Stimulated activated CD8-positive, alpha-beta memory T cell treated with anti-CD3 and anti-CD28 coated beads, Interleukin-15, amount 100 ng/mL, for 4 hours (primary cell): ENCODE data around the gene CFAP54.
"Not testable (repeated sequence)": the region's sequence is repeated elsewhere in the genome, so short reads cannot be mapped to it uniquely, and the experiment has no call there.

Experiments
- DNase-seq, 2 donors: peaks; one replicate each; pipeline ENCODE4 v3.0.0-alpha.2; 2020; ENCODE audit warnings: low read depth in 2 of 2

Gene CFAP54

DNA sequence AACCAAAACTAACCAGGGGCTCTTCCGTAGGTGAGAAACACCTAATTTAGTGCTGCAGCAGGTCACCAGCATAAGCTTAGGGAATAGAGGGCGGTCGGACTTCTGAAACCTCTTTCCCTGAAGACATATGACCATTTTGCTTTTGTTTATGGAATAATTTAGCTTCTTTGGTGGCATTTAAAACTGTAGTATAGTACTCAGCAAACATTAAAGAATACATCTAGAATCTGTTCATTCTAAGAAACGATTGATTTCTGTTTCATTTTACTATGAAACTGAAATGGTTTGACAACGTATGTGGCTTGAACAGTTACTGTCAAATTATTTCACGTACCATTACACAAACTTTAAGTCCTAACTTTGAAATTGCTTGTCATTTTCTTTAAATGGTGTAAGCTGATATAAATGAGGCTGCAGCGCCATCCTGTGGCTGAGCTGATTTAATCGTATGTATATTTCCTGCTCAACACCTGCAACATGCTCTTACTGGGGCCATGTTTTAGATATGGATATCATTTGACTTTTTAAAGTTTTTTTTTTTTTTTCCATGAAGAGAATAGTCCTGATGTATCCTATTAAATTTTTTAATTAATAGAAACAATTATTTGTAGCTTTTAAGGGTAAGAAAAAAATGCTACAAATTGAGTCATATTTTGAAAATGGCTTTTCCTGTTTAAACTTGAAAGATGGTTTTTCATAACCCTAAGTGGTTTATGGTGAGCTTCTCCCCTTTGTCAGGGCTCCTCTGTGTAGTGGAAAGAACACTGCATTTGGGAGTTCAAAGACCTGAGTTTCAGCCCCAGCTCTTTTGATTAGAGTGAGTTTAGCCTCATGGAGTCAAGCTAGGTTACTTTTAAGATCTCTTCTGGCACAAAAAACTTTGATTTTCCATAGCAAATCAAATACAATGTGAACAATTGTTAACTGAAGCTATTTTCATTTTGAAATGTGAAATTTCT is 27.4 kb downstream of the CFAP54 start:
- peak; percentile 43 to 74 for DNase-seq

GRCh38 chr12:96520767-96521166 is 31.4 kb downstream of the CFAP54 start:
- DNase-seq: no peak

- DNase-seq: no peak
Measured at GRCh38 chr12:96521895-96522682, 32.7 kb downstream of the CFAP54 start.

GRCh38 chr12:96522690-96523089 is 33.3 kb downstream of the CFAP54 start:
- DNase-seq: no peak

- DNase-seq: no peak
Measured at GRCh38 chr12:96526110-96526509, 36.7 kb downstream of the CFAP54 start.

DNA sequence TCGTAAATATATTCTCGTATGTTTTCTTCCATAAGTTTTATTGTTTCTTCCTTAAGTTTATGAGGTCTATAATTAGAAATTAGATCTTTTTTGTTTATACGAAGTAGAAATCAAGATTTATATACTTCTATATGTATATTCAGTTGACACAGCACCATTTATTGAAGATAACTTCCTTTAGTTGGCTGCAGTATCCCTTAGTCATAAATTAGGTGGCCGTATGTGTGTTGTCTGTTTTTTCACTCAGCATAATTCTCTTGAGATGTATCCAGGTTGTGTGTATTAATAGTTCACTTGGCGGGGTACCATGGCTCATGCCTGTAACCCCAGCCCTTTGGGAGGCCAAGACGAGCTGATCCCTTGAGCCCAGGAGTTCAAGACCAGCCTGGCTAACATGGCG is 40.5 kb downstream of the CFAP54 start:
- DNase-seq: no peak

DNA sequence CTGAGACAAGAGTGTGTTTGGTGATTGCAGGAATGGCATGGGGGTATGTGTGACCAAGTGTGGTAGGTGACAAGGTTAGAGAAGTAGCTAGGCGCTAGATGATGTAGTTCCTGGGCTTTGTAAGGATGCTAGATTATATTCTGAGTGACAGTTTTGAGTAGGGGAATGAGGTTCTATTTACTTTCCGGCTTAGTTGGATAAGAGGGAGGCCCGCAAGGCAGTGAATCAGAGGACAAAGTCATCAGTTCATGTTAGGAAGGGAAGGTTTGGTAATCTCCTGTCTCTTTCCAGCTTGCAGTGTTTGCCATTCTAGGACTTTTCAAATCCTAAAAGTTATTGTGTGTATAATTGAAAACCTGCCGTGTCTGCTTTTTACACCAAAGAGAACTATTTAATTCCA is 45.0 kb downstream of the CFAP54 start:
- no peak for DNase-seq

DNA sequence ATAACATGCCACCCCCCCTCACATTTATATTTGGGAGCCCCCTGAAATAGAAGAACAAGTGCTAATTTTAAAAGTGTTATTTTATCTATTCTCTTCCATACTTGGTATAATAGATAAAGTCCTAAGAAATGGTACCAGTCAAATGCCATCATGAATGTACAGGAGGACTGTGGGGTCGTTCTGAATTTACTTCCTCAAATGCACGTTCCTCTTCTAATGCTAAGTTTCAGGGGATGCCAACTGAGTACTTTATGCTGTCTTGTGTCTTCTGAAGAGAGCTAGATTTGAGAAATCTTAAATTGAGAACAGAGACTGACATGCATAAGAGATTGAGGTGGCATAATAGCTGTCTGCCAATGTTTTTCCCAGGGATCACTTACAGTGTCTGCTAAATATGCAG is 59.0 kb downstream of the CFAP54 start:
- no peak for DNase-seq

DNA sequence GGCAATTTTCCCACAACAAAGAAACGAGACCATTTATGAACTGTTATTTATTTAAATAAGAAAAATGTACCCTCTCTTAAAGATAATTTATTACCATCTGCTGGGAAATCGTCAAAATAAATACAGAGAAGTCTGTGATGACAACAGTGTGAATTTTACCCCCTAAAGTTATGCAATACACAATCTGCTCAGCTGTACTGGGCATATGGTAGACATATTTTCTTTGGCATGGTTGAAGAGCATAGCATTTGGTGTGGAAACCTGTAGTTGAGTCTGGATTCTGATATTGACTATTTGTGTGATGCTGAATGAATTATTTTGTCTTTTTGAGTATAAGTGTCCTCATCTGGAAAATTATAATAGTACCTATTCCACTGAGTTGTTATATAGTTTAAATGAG is 60.0 kb downstream of the CFAP54 start:
- no peak for DNase-seq

GRCh38 chr12:96570579-96570978 is 81.2 kb downstream of the CFAP54 start:
- DNase-seq: no peak

DNA sequence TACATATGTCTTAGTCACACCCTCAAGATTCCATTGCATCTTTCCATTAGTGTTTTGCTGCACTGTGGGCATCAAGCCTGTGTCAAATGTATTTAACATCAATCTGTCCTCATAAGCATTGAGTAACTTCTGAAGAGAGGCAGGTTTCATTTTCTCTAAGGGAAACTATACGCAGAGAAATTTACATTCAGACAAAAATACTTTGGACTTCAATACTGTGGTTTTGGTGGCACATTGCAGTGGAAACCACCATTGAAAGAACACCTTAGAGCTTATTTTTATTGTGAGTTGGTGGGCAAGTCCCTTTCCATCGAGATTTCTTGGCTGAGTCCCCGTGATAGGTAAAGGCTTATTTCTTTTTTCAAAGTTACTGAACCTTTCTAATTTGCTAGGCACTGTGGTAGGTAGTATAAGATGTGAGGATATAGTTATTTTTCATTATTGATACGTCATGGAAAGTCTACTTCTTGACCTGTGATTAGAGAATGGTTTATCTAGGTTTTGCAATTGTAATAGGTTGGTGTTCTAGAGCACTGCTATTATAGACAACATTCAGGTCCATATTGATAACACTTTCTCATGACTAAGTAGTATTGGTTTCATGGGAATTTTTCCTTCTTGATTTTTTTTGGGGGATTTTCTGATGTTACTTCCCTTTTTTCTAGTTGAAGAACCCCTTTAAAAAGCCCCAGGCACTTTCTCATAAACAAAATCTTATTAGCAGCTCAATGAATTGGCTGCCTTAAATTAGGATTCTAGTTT is 81.9 kb downstream of the CFAP54 start:
- no peak for DNase-seq

DNA sequence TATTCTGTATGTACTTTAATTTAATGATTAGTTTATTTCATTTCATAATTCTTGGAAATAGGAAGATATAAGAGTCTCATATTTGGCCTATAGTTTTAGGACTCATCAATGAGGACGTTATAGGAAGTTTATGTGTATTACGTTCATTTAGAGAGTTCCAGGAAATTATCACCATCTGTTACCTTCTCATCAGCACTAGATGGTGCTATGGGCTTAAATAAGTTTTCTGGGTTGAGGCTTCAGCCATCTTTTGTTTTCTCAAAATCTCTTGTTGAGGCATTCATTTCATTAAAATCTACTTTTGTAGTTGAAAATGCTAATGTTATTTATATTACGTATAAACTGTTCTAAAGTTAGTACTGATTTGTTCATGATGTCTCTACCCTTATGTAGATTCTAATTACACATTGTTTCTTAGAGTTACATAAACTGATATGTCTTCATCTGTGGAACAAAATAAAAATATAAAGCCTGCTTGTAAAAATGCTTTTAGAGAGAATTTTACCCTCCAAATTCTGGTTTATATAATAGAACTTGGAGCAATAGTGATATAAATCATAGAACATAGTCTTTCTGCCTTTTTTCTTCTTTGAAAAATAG is 89.2 kb downstream of the CFAP54 start:
- no peak for DNase-seq

DNA sequence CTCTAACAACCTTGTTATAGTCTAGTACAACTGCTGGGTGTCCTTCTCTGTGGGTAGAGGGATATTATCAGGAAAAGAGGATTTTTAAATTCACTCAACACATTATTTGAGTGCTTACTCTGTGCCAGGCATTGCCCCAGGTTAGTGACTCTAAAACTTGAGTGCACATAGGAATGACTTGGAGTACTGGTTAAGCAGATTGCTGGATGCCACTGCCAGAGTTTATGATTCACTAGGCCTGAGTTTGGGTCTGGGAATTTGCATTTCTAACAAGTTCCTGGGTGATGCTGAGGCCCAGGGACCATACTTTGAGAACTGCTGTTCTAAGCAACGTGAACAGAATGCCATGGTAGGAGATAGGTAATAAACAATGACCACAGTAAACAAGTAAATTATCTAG is 96.6 kb downstream of the CFAP54 start:
- DNase-seq: no peak

DNA sequence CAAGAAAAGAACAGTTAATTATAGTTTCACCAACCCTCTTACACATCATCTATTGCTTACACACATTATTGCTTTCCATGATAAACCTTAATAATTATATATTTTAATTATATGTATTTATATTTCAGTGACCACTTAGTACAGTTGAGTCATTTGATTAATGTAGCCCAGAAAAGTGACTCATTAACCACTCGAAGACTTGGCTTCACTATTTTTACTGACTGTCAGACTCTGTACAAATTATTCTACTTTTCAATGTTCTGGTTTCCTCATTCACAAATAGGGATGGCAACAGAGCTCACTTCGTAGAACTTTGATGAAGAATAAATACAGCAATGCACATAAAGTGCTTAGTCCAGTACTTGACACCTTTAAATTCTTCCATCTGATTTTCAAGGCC is 98.3 kb downstream of the CFAP54 start:
- no peak for DNase-seq

DNA sequence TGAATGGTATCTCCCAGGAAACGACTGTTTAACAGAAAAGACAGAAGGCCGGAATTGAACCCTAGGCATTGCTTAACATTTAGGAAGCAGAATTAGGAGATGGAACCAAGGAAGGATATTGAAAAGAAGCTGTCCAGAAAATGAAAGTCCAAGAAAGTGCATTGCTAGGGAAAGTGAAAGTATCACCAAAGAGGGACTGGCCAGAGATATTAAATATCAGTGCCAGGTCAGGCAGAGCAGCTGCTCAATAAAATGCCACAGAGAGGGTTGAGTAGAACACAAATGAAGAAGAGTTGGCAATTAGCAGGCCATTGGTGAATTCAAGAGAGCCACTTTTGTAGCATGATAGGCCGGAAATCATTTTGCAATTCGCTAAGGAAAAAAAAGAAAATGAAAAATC is 101.6 kb downstream of the CFAP54 start:
- DNase-seq: no peak

DNA sequence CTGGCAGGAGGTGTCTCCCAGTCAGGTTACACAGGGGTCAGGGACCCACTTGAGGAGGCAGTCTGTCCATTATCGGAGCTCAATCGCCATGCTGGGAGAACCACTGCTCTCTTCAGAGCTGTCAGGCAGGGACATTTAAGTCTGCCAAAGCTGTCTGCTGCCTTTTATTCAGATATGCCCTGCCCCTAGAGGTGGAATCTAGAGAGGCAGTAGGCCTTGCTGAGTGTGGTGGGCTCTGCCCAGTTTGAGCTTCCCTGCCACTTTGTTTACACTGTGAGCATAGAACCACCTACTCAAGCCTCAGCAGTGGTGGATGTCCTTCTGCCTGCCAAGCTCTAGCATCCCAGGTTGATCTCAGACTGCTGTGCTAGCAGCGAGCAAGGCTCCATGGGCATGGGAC is 115.0 kb downstream of the CFAP54 start:
- DNase-seq: not testable (repeated sequence)

DNA sequence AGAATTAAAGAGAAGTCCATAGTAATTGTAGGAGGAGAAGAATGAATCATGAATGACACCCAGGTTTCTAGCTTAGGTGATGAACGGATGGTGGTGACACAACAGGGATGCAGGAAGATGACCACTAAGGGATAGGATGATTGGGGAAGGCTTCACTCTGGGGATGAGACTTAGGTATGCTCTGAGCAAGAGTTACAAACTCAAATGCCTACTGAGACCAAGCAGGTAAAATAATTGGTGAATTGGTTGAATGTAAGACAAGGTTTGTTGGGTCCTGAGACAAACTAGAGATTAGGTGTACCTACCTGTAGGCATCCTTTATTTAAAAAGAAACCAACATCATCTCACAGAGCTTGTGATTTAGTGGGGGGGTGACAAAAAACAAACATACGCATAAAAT is 116.3 kb downstream of the CFAP54 start:
- DNase-seq: no peak

DNA sequence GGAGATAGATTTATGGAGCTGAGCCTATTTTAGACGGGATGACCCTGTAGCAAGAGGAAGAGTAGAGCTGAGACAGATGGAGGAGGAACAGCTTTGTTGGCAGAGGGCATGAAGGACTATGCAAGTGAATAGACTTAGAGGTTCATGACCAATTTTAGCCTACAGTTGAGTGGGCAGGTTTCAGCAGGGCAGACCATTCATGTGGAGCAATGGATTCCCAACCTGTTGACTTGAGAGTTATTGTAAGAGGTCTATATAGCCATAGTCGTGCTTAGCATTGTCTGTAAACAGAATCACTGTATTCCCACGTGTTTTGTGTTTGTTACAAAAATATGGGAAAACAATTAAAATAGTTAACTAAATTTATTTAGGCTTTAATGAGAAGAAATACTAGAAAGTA is 116.8 kb downstream of the CFAP54 start:
- no peak for DNase-seq

- DNase-seq: no peak
Measured at GRCh38 chr12:96606644-96607043, 117.3 kb downstream of the CFAP54 start.

DNA sequence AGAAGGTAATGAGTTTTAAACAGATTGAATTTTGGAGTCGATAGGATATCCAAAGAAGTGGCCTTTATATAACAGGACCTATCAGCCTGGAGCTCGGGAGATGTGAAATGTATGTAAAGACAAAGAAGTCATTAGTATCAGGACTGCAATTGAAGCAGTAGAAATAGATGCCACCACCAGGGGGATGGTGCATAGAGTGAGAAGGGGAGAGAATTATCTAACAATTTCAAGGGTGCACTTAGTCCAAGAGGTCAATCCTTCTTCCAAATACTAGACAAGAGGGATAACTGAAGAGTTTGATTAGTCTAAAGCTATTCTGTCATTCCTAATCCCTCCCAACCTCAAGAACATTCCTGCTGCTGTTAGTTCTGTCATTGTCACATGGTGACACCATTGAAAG is 127.8 kb downstream of the CFAP54 start:
- no peak for DNase-seq

DNA sequence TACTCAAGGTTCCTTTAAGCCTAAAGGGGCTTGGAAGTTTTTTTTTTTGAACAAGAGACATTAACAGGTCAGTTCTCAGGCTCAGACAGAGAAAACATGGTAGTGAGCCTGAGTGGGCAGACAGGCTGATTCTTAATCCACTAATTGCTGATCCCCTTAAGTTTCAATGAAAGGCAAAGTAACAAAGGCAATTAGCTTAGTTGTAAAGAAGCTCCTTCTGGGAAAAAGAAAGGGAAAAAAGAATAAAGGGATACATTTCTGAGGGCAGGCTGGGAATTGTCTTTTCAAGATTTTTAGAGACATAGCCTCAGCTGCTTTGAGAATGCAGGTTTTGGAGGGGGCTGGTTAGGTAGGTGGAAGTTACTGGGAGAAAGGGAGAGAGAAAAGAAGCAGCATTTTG is 133.8 kb downstream of the CFAP54 start:
- no peak for DNase-seq
